GM21447 (cell line): ENCODE measurements around the gene P2RY11.
A peak's percentile ranks its signal among the peaks of the same experiment; 100 is the strongest.

ENCODE experiments used
- ATAC-seq: cut with Tn5 transposase; IDR thresholded peaks from one replicate; pipeline ENCODE4 v1.9.1; 2021; ENCODE audit not compliant: unreplicated experiment

The P2RY11 gene

DNA sequence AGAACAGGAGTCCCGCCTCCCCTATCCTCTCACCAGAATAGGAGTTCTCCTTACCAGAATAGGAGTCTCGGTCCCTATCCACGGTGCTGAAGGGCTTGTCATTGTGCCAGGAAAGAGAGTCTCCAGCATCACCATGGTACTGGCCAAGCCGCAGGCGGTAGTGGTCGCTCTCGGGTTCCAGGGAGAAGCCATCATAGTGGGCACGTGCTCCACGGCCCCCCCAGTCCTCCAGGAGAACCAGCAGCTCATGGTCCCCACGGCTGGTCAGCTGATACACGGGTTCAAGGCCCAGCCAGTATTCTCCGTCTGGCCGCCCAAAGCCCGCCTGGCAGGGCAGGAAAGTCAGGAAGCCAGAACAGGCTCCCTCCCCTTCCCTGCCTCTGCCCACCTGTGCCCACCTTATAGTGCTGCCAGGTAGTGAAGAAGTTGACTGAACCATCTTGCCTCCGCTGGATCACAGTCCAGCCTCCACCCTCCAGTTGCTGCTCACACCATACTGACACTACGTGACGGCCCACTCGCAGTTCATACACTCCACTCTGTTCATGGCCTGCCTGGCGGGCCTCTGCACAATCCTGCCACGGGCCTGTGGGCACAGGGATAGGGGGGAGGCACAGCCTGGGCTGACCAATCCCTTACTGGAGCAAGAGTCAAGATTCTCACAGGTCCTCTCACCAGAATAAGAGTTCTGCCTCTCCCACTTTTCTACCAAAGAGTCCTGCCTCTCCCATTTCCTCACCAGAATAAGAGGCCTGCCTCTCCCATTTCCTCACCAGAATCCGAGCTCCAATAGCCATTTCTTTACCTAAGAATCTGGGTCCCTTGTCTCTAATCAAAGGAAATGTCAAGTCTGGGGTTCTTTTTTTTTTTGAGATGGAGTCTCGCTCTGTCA, 18.0 kb upstream of the P2RY11 start:
- ATAC-seq: no peak

DNA sequence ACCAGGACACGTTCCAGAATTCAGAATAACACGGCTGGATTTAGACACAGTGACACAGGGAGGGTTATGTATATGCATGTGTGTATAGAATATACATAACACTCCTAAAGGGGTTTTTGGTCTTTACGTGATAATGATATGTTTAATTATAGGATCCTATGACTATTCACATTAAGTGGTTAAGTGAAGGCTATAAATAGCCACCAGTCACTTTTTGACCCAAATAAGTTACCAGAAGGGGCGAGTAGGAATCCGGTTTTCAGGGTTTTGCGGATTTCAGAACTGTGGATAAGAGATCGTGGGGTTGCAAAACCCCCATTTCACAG, 15.9 kb upstream of the P2RY11 start:
- no peak for ATAC-seq

DNA sequence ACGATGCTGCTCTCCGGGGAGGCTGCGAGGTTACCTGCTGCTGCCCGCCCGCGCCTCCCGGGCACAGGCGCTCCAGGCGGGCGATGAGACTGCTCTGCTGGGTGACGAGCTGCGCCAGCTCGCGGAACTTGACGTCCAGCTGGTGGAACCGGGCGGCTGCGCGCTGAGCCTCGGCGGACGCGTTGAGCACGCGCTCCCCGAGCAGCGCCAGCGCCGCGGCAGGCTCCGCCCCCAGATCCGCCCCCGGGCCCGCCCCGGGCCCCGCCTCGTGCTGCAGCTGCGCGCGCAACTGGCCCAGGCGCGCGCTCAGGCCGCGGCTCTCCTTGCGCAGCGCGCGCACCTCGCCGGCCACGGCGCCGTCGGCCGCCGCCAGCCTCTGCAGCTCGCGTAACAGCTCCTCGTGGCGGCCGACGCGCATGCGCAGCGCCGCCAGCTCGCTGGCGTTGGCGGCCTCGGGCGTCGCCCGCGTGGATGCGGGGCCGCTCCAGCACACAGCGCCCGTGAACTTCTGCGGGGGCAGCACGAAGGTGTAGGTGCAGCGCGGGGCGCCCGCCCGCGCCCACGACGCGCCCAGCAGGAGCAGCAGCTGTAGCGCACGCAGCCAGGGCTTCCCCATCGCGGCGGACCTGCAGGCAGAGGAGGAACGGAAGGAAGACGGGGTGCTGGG, 15.4 kb upstream of the P2RY11 start:
- ATAC-seq: no peak

DNA sequence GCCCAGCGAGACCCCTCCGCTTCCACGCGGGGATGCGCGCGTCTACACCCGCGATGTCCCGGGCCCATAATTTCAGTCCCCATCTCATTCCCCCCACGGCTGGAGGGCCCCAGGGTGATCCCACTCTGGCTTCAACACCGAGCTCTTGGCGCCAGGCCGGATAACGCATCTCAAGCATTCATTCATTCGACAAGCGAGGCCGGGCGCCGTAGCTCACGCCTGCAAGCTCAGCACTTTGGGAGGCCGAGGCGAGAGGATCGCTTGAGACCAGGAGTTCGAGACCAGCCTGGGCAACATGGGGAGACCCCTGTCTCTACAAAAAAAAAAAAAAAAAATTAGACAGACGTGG, 14.9 kb upstream of the P2RY11 start:
- ATAC-seq: no peak

- no peak for ATAC-seq
Observed at GRCh38 chr19:10100163-10100785, 11.2 kb upstream of the P2RY11 start.

DNA sequence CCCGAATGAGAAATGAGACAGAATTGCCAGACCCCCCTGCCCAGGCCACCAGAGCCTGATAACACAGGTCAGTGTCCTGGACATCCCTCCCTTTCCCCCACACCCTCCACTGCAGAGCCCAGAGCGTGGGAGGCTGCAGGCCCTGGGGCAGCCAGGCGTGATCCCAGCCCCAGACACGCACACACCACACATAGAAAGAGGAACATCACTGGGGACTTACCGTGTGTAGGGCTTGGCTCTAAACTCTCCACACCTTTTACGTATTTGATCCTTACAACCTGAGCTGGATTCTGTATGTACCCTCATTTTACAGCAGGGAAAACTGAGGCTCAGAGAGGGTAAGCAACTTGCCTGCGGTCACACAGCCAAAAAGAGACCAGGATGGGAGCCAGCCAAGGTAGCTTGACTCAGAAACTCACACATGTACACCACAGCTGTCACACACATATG, 8.7 kb upstream of the P2RY11 start:
- ATAC-seq: no peak

DNA sequence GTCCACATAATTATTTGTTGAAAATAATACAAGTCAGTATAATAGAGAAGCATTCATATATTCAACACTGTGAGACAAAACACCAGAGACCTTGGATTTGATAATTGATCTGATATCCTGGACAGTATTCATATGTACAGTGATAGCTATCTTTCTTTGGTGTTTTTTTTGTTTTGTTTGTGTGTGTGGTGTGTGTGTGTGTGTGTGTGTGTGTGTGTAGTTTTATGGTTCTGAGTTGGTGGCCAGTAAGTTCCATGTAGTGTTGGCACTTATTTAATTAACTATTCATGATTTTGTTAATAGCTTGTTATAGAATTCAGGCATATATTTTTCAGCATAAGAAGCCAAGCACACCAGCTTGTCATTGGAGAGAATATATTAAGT, 7.4 kb upstream of the P2RY11 start:
- no peak for ATAC-seq

GRCh38 chr19:10104665-10105508, 6.6 kb upstream of the P2RY11 start:
- peak; percentile 36 for ATAC-seq

DNA sequence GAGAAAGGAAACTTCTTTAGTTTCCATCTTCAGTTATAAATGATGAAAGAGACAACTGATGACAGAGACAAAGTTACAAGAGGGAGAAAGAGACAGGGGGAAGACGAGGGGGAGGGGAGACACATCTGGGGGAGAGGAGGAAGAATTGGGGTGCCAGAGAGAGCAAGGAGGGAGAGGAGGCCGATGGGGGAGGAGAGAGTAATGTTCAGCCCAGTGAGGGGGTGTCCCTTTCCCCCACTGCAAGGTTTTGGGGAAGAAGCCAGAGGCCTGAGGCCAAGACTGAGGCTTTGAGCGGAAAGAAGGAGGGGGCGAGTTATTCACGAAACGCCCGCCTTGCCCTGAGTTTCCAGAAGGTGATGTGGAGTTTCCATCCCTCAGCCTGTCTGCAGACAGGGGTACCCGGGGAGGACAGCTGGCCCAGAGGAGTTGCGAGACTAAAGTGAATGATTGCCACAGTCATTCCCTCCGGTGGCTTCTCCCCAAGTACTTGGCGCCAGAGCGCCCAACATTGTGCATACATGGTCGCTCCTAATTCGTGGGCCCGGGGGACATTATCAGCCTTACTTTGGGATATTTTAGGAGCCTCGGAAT, 5.9 kb upstream of the P2RY11 start:
- no peak for ATAC-seq

- peak; percentile 41 for ATAC-seq
Observed at GRCh38 chr19:10106100-10106936, 5.2 kb upstream of the P2RY11 start, which contains the start of gene PPAN. PPAN (plus strand) TSS chr19:10106362; CDS start chr19:10106395, 33 bp downstream.

- ATAC-seq: no peak
Observed at GRCh38 chr19:10107254-10107653, 4.2 kb upstream of the P2RY11 start.

- ATAC-seq: no peak
Observed at GRCh38 chr19:10107817-10108367, 3.6 kb upstream of the P2RY11 start.

GRCh38 chr19:10109528-10109927, 2.0 kb upstream of the P2RY11 start:
- ATAC-seq: no peak

DNA sequence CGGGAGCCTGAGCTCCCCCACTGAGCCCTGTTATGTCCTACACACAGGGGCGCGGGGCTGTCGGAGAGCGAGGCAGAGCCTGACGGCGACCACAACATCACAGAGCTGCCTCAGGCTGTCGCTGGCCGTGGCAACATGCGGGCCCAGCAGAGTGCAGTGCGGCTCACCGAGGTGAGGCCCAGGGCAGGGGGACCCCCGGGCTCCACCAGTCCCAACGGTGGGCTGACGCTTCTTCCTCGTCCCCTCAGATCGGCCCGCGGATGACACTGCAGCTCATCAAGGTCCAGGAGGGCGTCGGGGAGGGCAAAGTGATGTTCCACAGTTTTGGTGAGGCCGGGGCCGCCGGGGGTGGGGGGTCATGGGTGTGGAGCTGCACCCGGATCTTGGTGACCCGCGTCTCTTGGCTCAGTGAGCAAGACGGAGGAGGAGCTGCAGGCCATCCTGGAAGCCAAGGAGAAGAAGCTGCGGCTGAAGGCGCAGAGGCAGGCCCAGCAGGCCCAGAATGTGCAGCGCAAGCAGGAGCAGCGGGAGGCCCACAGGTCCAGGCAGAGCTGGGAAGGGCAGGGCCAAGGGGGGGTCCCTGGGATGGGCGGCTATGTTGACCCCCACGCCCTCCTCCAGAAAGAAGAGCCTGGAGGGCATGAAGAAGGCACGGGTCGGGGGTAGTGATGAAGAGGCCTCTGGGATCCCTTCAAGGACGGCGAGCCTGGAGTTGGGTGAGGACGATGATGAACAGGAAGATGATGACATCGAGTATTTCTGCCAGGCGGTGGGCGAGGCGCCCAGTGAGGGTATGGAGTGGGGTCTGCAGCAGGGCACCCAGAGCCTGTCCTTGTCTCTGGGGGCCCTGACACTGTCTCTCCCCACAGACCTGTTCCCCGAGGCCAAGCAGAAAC, 1.2 kb upstream of the P2RY11 start:
- ATAC-seq: no peak

- ATAC-seq: no peak
Observed at GRCh38 chr19:10110972-10111317, 548 bp upstream of the P2RY11 start.

- no peak for ATAC-seq
Observed at GRCh38 chr19:10112037-10112761, 706 bp downstream of the P2RY11 start.

DNA sequence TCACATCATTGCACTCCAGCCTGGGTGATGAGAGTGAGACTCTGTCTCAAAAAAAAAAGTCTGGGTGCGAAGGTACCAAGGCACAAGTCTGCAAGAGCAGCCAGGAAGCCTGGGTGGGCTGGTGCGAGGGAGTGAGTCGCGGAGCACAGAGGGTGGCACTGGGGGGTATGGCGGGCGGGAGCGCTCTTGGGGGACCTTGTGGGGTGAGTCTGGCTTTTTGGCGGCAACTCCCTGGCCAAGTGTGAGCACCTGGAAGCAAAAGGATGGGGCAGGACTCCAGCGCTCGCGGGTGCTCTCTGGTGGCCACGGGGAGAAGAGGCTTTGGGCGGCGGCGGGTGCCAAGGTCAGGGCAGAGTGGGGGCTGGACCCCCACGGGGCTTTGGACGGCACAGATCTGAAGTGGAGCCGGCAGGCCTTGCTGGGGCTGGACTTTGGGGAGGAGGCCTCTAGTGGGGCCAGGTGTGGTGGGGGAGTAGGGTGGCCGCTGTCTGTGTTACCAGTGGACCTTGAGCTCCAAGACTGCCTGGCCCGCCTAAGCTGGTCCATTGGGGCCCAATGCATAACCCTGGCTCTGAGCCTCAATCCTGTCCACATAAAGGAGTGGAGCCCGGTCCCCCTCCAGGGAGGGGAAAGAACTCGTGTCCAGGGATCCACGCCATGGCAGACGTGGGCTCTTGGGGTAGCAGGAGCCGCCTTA, 1.6 kb downstream of the P2RY11 start:
- ATAC-seq: no peak
